Neuronal stem cell (in vitro differentiated cells): ENCODE data around the gene HNRNPA1.
"Not testable (repeated sequence)": the region's sequence is repeated elsewhere in the genome, so short reads cannot be mapped to it uniquely, and the experiment has no call there.

Source experiments
- DNase-seq: peaks from one replicate; pipeline ENCODE4 v3.0.0-alpha.2; 2013; ENCODE audit warnings: low spot score
- H2AFZ ChIP-seq: one replicate; pipeline ENCODE4 v1.6.1; 2013; ENCODE audit warnings: mild to moderate bottlenecking, low read length, inconsistent platforms
- H2AK5ac ChIP-seq: 2 replicates; pipeline ENCODE4 v1.6.1; 2013; ENCODE audit warnings: low read depth, mild to moderate bottlenecking, inconsistent platforms, low read length, moderate library complexity, mixed read lengths
- H2BK120ac ChIP-seq: 2 replicates; pipeline ENCODE4 v1.6.1; 2013; ENCODE audit warnings: low read depth, mild to moderate bottlenecking, inconsistent platforms, low read length, moderate library complexity, mixed read lengths
- H2BK12ac ChIP-seq: one replicate; pipeline ENCODE4 v1.6.1; 2013; ENCODE audit warnings: low read length, inconsistent platforms
- H2BK15ac ChIP-seq: 2 replicates; pipeline ENCODE4 v1.6.1; 2013; ENCODE audit warnings: mild to moderate bottlenecking, low read length, inconsistent platforms, mixed read lengths
- H2BK5ac ChIP-seq: one replicate; pipeline ENCODE4 v1.6.1; 2013; ENCODE audit warnings: inconsistent platforms, mild to moderate bottlenecking, low read length, moderate library complexity
- H3K14ac ChIP-seq: one replicate; pipeline ENCODE4 v1.6.1; 2013; ENCODE audit warnings: low read length, inconsistent platforms
- H3K18ac ChIP-seq: 2 replicates; pipeline ENCODE4 v1.6.1; 2013; ENCODE audit warnings: low read length, inconsistent platforms
- H3K23ac ChIP-seq: 2 replicates; pipeline ENCODE4 v1.6.1; 2013; ENCODE audit warnings: low read depth, mild to moderate bottlenecking, mixed read lengths, low read length, inconsistent platforms; ENCODE audit not compliant: poor library complexity
- H3K27ac ChIP-seq: replicated peaks from 3 replicates; pipeline ENCODE4 v1.5.1; 2013; ENCODE audit warnings: low read length, inconsistent platforms
- H3K27me3 ChIP-seq, 3 experiments: 2 replicates each; pipeline ENCODE4 v1.6.1; 2013; ENCODE audit warnings: low read length in 3 of 3, mild to moderate bottlenecking in 2 of 3, inconsistent platforms in 1 of 3, low read depth in 1 of 3, mixed read lengths in 1 of 3, moderate library complexity in 1 of 3; ENCODE audit not compliant: control insufficient read depth in 3 of 3, insufficient read depth in 3 of 3
- H3K36me3 ChIP-seq, 2 donors: replicated peaks in 1 of 2; 2 replicates each; pipeline ENCODE4 v1.6.1; 2013; ENCODE audit warnings: low read length in 2 of 2; ENCODE audit not compliant: control insufficient read depth in 2 of 2, insufficient read depth in 2 of 2
- H3K4ac ChIP-seq: 2 replicates; pipeline ENCODE4 v1.6.1; 2013; ENCODE audit warnings: inconsistent platforms, mild to moderate bottlenecking, low read length, moderate library complexity
- H3K4me1 ChIP-seq, 2 donors: 1 replicate in 1 of 2; 2 replicates in 1 of 2; pipeline ENCODE4 v1.6.1; 2013; ENCODE audit warnings: low read length in 2 of 2, low read depth in 1 of 2; ENCODE audit not compliant: control insufficient read depth in 2 of 2, insufficient read depth in 1 of 2
- H3K4me2 ChIP-seq: one replicate; pipeline ENCODE4 v1.6.1; 2013; ENCODE audit warnings: mild to moderate bottlenecking, low read length, inconsistent platforms; ENCODE audit not compliant: insufficient read depth, poor library complexity, severe bottlenecking
- H3K4me3 ChIP-seq, 2 donors: 2 replicates each; pipeline ENCODE4 v1.5.1; 2013; ENCODE audit warnings: low read length in 2 of 2, mild to moderate bottlenecking in 2 of 2, inconsistent platforms in 1 of 2, moderate library complexity in 1 of 2
- H3K79me1 ChIP-seq: one replicate; pipeline ENCODE4 v1.6.1; 2013; ENCODE audit warnings: low read depth, mild to moderate bottlenecking, inconsistent platforms, low read length, moderate library complexity
- H3K9ac ChIP-seq: one replicate; pipeline ENCODE4 v1.6.1; 2013; ENCODE audit warnings: mild to moderate bottlenecking, low read depth, low read length, inconsistent platforms; ENCODE audit not compliant: poor library complexity
- H3K9me3 ChIP-seq, 2 donors: replicated peaks in 1 of 2; 2 replicates each; pipeline versions ENCODE3 to v1.6.1; 2013; ENCODE audit warnings: low read length in 2 of 2, mild to moderate bottlenecking in 2 of 2, inconsistent platforms in 1 of 2, low read depth in 1 of 2, mixed read lengths in 1 of 2, moderate library complexity in 1 of 2; ENCODE audit not compliant: control insufficient read depth in 2 of 2, insufficient read depth in 1 of 2
- H4K8ac ChIP-seq: one replicate; pipeline ENCODE4 v1.6.1; 2013; ENCODE audit warnings: low read depth, mild to moderate bottlenecking, inconsistent platforms, low read length, moderate library complexity
- H4K91ac ChIP-seq: one replicate; pipeline ENCODE4 v1.6.1; 2013; ENCODE audit warnings: low read length, low read depth, mild to moderate bottlenecking, inconsistent platforms; ENCODE audit not compliant: poor library complexity
- WGBS, 2 donors: extraction: QIAGEN DNeasy Blood & Tissue Kit; methylation state at CpG; one replicate each; pipeline ENCODE4 v1.1.7; 2013; ENCODE audit warnings: missing lambda C conversion rate in 2 of 2, mixed read lengths in 1 of 2; ENCODE audit not compliant: insufficient read length in 2 of 2, insufficient replicate concordance in 1 of 2; ENCODE audit errors: extremely low coverage in 2 of 2; 5-methylcytosine and 5-hydroxymethylcytosine counted together

The HNRNPA1 gene

DNA sequence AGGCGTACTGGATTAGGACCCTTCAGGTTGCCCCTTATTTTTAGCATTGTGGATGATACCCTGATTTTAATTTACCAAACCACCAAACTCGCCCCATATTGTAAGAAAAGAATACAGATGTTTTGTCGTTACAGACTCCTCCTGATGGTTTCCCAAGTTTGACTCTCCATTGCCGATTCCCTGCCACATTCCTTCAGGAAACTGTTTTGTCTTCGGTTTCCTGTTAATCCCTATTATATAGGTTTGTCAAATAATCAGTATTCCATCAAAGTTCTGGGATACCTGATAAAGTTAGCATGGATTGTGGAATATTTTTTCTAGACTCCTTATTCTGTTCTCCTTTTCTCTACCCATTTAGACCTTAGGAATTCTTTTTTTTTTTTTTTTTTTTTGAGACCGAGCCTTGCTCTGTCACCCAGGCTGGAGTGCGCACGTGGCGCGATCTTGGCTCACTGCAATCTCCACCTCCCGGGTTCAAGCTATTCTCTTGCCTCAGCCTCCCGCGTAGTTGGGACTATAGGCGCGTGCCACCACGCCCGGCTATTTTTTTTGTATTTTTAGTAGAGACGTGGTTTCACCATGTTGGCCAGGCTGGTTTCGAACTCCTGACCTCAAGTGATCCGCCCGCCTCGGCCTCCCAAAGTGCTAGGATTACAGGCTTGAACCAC lies 45.0 kb downstream of the HNRNPA1 start:
- H3K79me1 ChIP-seq, H2AK5ac ChIP-seq, H3K4ac ChIP-seq, DNase-seq, H3K27me3 ChIP-seq, H4K91ac ChIP-seq, H2BK120ac ChIP-seq, H3K18ac ChIP-seq, H4K8ac ChIP-seq, H2BK5ac ChIP-seq, H3K14ac ChIP-seq, H2BK12ac ChIP-seq, H3K4me1 ChIP-seq, H2BK15ac ChIP-seq, H3K9me3 ChIP-seq, H3K23ac ChIP-seq: not testable (repeated sequence)
- Histone ChIP-seq H3K27ac (peak overlapping the region; percentile 27), H3K4me3 (peak overlapping the region; percentile 67 to 85), H2AFZ (peak overlapping the region; percentile 82), H3K36me3 (peaks cover 0 to 16% of the 10 kb centered on the region in 2 donors), H3K4me2 (peak overlapping the region; percentile 65), H3K9ac (peak overlapping the region; percentile 56)
- no CpG with 5 or more reads among the region's 22 CpGs for WGBS, 2 donors

DNA sequence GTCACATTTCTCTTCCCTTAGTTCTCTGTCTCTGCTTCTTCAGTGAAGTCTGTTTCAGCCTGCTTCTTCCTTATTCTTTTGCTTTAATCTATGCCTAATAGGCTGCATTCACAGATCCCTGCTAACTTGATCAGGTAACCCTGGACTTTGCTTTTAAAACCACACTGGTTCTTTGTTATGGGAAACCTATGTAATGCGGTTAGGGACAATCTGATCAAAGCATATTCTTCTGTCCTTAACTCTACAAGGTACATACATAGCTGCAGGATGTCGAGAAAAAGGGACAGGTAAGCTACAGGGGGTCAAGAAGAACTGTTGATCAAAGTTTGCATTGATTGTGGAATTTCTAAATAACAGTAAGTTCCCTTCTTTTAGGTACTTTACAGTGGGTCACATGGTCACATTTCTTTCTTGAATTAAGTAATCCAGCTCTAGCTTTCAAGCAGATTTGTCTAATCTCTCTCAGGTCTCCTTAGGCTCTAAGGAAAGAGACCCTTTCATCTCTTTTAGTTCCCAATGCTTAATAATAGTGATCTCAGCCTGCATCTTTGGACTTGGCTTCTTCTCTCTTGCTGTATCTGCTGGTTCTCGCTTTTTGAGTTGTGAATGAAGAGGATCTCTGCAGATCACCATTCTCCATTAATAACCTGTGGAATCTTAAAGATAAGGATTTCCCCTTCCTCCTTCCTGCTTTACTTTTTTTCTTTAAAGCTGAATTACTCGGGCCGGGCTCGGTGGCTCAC lies 48.2 kb downstream of the HNRNPA1 start:
- H3K4me2 ChIP-seq: no peak overlapping the region
- WGBS, 2 donors: no CpG with 5 or more reads among the region's 6 CpGs
- no peak for DNase-seq
- peaks cover 5 to 27% of the 10 kb centered on the region in 2 donors for H3K36me3 ChIP-seq
- H2BK120ac ChIP-seq: no peak overlapping the region
- no peak overlapping the region for H2AFZ ChIP-seq
- H4K8ac ChIP-seq: no peak overlapping the region
- no peak overlapping the region for H2BK12ac ChIP-seq
- no peaks in the 10 kb centered on the region for H3K27me3 ChIP-seq
- H3K4ac ChIP-seq: no peak overlapping the region
- no peaks in the 10 kb centered on the region for H3K9me3 ChIP-seq
- no peak overlapping the region for H2BK5ac ChIP-seq
- no peak overlapping the region for H3K4me3 ChIP-seq
- no peak overlapping the region for H3K9ac ChIP-seq
- H2AK5ac ChIP-seq: no peak overlapping the region
- H3K27ac ChIP-seq: no peak overlapping the region
- peaks cover 1 to 3% of the 10 kb centered on the region in 2 donors for H3K4me1 ChIP-seq
- H3K18ac ChIP-seq: no peak overlapping the region
- H4K91ac ChIP-seq: no peak overlapping the region
- H3K14ac ChIP-seq: no peak overlapping the region
- no peak overlapping the region for H3K23ac ChIP-seq
- peaks cover 5% of the 10 kb centered on the region for H3K79me1 ChIP-seq
- H2BK15ac ChIP-seq: no peak overlapping the region

DNA sequence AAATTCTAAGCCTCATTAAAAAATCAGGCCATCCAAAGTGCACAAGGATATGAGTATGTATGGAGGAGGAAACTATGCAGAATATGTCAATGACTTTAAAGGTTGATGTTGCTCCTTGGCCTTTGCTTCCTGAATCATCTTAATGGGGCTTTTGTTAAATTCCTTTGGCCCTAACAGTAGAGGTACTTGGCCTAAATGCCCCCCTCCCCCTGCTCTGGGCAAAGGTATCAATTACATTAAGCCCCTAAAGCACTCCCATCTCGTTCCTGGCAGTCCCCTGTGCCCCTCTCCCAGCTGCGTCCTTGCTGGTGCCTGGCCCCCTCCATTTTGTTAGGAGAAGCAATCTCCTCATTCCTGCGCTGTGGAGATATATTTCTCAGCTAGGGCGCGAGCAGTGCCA lies 49.2 kb downstream of the HNRNPA1 start:
- Histone ChIP-seq H3K27ac (no peak overlapping the region), H3K4me1 (peaks cover 0 to 1% of the 10 kb centered on the region in 2 donors), H3K4ac (no peak overlapping the region), H2AFZ (no peak overlapping the region), H4K91ac (no peak overlapping the region), H3K14ac (no peak overlapping the region), H3K36me3 (peaks cover 5 to 27% of the 10 kb centered on the region in 2 donors), H3K23ac (no peak overlapping the region), H2BK12ac (no peak overlapping the region), H4K8ac (no peak overlapping the region), H2BK120ac (no peak overlapping the region), H3K79me1 (peaks cover 5% of the 10 kb centered on the region), H3K9me3 (no peaks in the 10 kb centered on the region), H3K4me3 (no peak overlapping the region), H3K27me3 (no peaks in the 10 kb centered on the region), H2BK5ac (no peak overlapping the region), H3K18ac (peak overlapping the region; percentile 59), H3K4me2 (no peak overlapping the region), H2AK5ac (no peak overlapping the region), H2BK15ac (no peak overlapping the region), H3K9ac (no peak overlapping the region)
- no peak for DNase-seq
- WGBS, 2 donors: no CpG with 5 or more reads among the region's 5 CpGs

DNA sequence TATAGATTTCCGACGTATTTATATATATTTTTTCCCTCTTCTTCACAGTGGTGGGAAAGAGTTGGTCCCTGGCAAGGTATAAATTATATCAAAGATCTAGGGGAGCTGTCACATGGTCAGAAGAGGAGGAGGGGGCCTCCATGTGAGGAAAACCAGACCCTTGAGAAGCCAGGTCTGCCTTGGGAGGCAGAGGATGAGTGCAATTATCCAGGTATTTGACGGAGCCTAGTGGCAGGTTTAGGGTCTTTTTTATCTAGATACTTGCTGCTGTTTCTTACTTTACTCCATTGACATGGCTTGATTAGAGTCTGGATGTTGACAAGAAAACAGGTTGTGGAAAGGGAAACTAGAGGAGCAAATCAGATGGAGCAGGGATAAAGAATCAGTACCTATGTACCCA lies 49.9 kb downstream of the HNRNPA1 start:
- Histone ChIP-seq H3K36me3 (peaks cover 5 to 27% of the 10 kb centered on the region in 2 donors), H3K9ac (no peak overlapping the region), H3K79me1 (peaks cover 5% of the 10 kb centered on the region), H3K9me3 (no peaks in the 10 kb centered on the region), H3K4ac (no peak overlapping the region), H3K4me2 (no peak overlapping the region), H3K4me3 (no peak overlapping the region), H2BK120ac (no peak overlapping the region), H3K27me3 (no peaks in the 10 kb centered on the region), H3K27ac (no peak overlapping the region), H2AFZ (no peak overlapping the region), H3K14ac (no peak overlapping the region), H3K23ac (no peak overlapping the region), H2BK15ac (no peak overlapping the region), H2AK5ac (no peak overlapping the region), H4K91ac (no peak overlapping the region), H3K4me1 (peaks cover 0 to 1% of the 10 kb centered on the region in 2 donors), H2BK12ac (no peak overlapping the region), H3K18ac (no peak overlapping the region), H4K8ac (no peak overlapping the region), H2BK5ac (no peak overlapping the region)
- WGBS, 2 donors: no CpG with 5 or more reads among the region's 3 CpGs
- no peak for DNase-seq
